HEK293 (cell line): ENCODE results near the gene ARFGEF2.

Experiments used
- TCF7L2 ChIP-seq: IDR thresholded peaks from 2 replicates; pipeline ENCODE4 v1.6.1; 2011; ENCODE audit warnings: low read depth, mild to moderate bottlenecking, inconsistent platforms, low read length, moderate library complexity, borderline replicate concordance
- ZNF366 ChIP-seq: fragments of 450-650 bp; formaldehyde crosslinking; conservative IDR thresholded peaks from 2 replicates; pipeline ENCODE4 v1.5.1; 2016; ENCODE audit warnings: missing biosample characterization, missing genetic modification characterization
- ZNF658 ChIP-seq: fragments of 450-650 bp; formaldehyde crosslinking; IDR thresholded peaks from 2 replicates; pipeline ENCODE4; 2016; ENCODE audit warnings: missing biosample characterization, missing genetic modification characterization
- ZNF677 ChIP-seq: fragments of 450-650 bp; IDR thresholded peaks from 2 replicates; pipeline ENCODE4 v1.5.0; 2018; ENCODE audit warnings: missing biosample characterization, mild to moderate bottlenecking, missing genetic modification characterization, moderate library complexity

GRCh38 chr20:48924756-48925109, 3.2 kb downstream of the ARFGEF2 start:
- TF ChIP-seq ZNF366 (tag by site-specific recombination): no peak
- TF ChIP-seq ZNF658: no peak
- TF ChIP-seq TCF7L2: no peak
- no peak for TF ChIP-seq ZNF677 (tag by site-specific recombination)
